Adrenal gland (tissue), 12 donors: ENCODE results near the gene TRAT1. TPM values are rescaled to one million over a fixed set of nuclear protein-coding genes. Genes with fewer than 3 reads are reported as not detected.

Experiments used
- DNase-seq, 7 donors: peaks; one replicate each; pipeline ENCODE4 v3.0.0-alpha.2; 2019 to 2020
- H3K27ac ChIP-seq, 5 donors: fragments of 200-600 bp; sonication (generic) in 4 of 5; 1 replicate in 3 of 5; 2 replicates in 2 of 5; pipeline versions ENCODE4 v1.5.1 to v1.8.0; 2016 to 2020; ENCODE audit warnings: mild to moderate bottlenecking in 1 of 5
- H3K27me3 ChIP-seq: fragments of 200-600 bp; 2 replicates; pipeline ENCODE4 v1.8.0; 2021
- H3K36me3 ChIP-seq, 2 donors: fragments of 200-600 bp; replicated peaks in 1 of 2; 1 replicate in 1 of 2; 2 replicates in 1 of 2; pipeline versions ENCODE4 v1.5.1 to v1.8.0; 2018 to 2022
- H3K4me1 ChIP-seq, 2 donors: fragments of 200-600 bp; replicated peaks in 1 of 2; 1 replicate in 1 of 2; 2 replicates in 1 of 2; pipeline versions ENCODE4 v1.5.1 to v1.8.0; 2018 to 2021
- H3K4me3 ChIP-seq, 4 donors: fragments of 200-600 bp; sonication (generic) in 3 of 4; one replicate each; pipeline ENCODE4 v1.5.1; 2016 to 2018
- H3K9me3 ChIP-seq, 3 donors: fragments of 200-600 bp; sonication (generic) in 1 of 3; replicated peaks in 1 of 3; 1 replicate in 2 of 3; 2 replicates in 1 of 3; pipeline versions ENCODE4 v1.5.1 to v1.8.0; 2016 to 2021
- CTCF ChIP-seq, 6 experiments: fragments of 450-650 bp in 4 of 6; fragments of 200-600 bp in 2 of 6; sonication (generic) in 1 of 6; IDR thresholded peaks; 1 replicate in 5 of 6; 2 replicates in 1 of 6; pipeline versions ENCODE4 v1.5.1 to v1.8.0; 2016 to 2021; ENCODE audit warnings: antibody characterized with exemption in 6 of 6, mild to moderate bottlenecking in 2 of 6, moderate library complexity in 1 of 6
- POLR2A ChIP-seq, 2 donors: fragments of 450-650 bp; IDR thresholded peaks; one replicate each; pipeline ENCODE4 v1.6.1; 2017; ENCODE audit warnings: antibody characterized with exemption in 2 of 2, mild to moderate bottlenecking in 2 of 2, moderate library complexity in 1 of 2
- WGBS, 4 donors: extraction: QIAGEN DNeasy Blood & Tissue Kit in 2 of 4; methylation state at CpG; one replicate each; pipeline versions ENCODE4 v1.1.5 to v1.1.7; 2013 to 2017; 5-methylcytosine and 5-hydroxymethylcytosine counted together
- intact Hi-C, 2 donors: fragments of 100-400 bp; cut with DNase I; formaldehyde crosslinking; loops; one replicate each; pipeline versions ENCODE4 v1.14.1 to v1.15.0; 2022 to 2023
- polyA plus RNA-seq, 3 donors: library from polyadenylated mRNA; stranded (reverse); fragments of 200-250 nt in 2 of 3; fragments of 350-450 nt in 1 of 3; fragmentation: Illumina TruSeq in 1 of 3; extraction: RNeasy Lipid Tissue Mini Kit (QIAGEN cat#74804) in 1 of 3; gene quantifications; one replicate each; pipeline ENCODE4 v1.2.3, GENCODE V29; 2013 to 2014
- total RNA-seq, 9 donors: library from RNA; depleted of rRNA in 4 of 9; stranded (reverse); fragments of >200 nt in 4 of 9; fragments of 120-200 nt in 1 of 9; fragmentation: NEBNext Ultra II Directional in 1 of 9; extraction: Animal tissue kit (Norgen Biotek cat#: 25700) in 1 of 9; gene quantifications; one replicate each; pipeline versions ENCODE4 v1.1.0 to v1.2.4, GENCODE V29; 2013 to 2023
- donor health status: healthy with polysubstance abuse.
- donor health status: Bipolar disorder and iron deficiency.
- donor health status: DM: yes; HTN: yes; CAD: no.
- donor health status: DM: no; HTN: no; CAD: no.
- donor health status: DM: no; HTN: no; CAD: no.
- donor health status: DM: yes; HTN: yes; CAD: no.

The TRAT1 gene
- total and polyA plus RNA-seq, 12 donors, result 0.03 to 0.60 (median 0.23) TPM; not detected in 2

GRCh38 chr3:108791473-108791872 lies 31.1 kb upstream of the TRAT1 start:
- intact Hi-C loops, result no loop called here
- Histone ChIP-seq H3K27ac (no peak overlapping the region), H3K27me3 (no peaks in the 10 kb centered on the region), H3K4me1 (no peaks in the 10 kb centered on the region), H3K4me3 (no peak overlapping the region), H3K36me3 (no peaks in the 10 kb centered on the region), H3K9me3 (no peaks in the 10 kb centered on the region)
- 16 to 46% (median 34%) methylated on average over 3 of the region's 3 CpGs for WGBS, 4 donors
- DNase-seq, result no peak
- no peak for TF ChIP-seq CTCF (IDR thresholded peaks at IDR 0.05)
- no peak for TF ChIP-seq POLR2A (IDR thresholded peaks at IDR 0.05)

GRCh38 chr3:108804437-108804836 lies 18.1 kb upstream of the TRAT1 start:
- TF ChIP-seq CTCF (IDR thresholded peaks at IDR 0.05) (no peak), POLR2A (IDR thresholded peaks at IDR 0.05) (no peak)
- H3K9me3 ChIP-seq, result peaks cover 0 to 6% (median 0%) of the 10 kb centered on the region in 3 donors
- no peaks in the 10 kb centered on the region for H3K36me3 ChIP-seq
- no peak overlapping the region for H3K4me3 ChIP-seq
- no peak overlapping the region for H3K27ac ChIP-seq
- H3K27me3 ChIP-seq, result no peaks in the 10 kb centered on the region
- WGBS, 4 donors, result 79 to 93% (median 84%) methylated on average over 2 of the region's 2 CpGs
- intact Hi-C loops, result no loop called here
- H3K4me1 ChIP-seq, result no peaks in the 10 kb centered on the region
- no peak for DNase-seq

- no peaks in the 10 kb centered on the region for H3K27me3 ChIP-seq
- H3K36me3 ChIP-seq, result no peaks in the 10 kb centered on the region
- DNase-seq, result no peak
- 74 to 87% (median 83%) methylated on average over 4 of the region's 4 CpGs for WGBS, 4 donors
- H3K4me3 ChIP-seq, result no peak overlapping the region
- intact Hi-C loops, result no loop called here
- H3K27ac ChIP-seq, result no peak overlapping the region
- H3K9me3 ChIP-seq, result peaks cover 0 to 6% (median 0%) of the 10 kb centered on the region in 3 donors
- no peak for TF ChIP-seq POLR2A (IDR thresholded peaks at IDR 0.05)
- no peak for TF ChIP-seq CTCF (IDR thresholded peaks at IDR 0.05)
- no peaks in the 10 kb centered on the region for H3K4me1 ChIP-seq
Observed at GRCh38 chr3:108804966-108805365, 17.6 kb upstream of the TRAT1 start.

- no peaks in the 10 kb centered on the region for H3K4me1 ChIP-seq
- H3K27me3 ChIP-seq, result no peaks in the 10 kb centered on the region
- peaks cover 0 to 6% (median 0%) of the 10 kb centered on the region in 3 donors for H3K9me3 ChIP-seq
- no peak for DNase-seq
- intact Hi-C loops, result no loop called here
- 64 to 74% (median 71%) methylated on average over 4 of the region's 4 CpGs for WGBS, 4 donors
- H3K4me3 ChIP-seq, result no peak overlapping the region
- TF ChIP-seq POLR2A (IDR thresholded peaks at IDR 0.05) (no peak), CTCF (IDR thresholded peaks at IDR 0.05) (no peak)
- no peak overlapping the region for H3K27ac ChIP-seq
- H3K36me3 ChIP-seq, result no peaks in the 10 kb centered on the region
Observed at GRCh38 chr3:108806316-108806715, 16.3 kb upstream of the TRAT1 start.
